22Rv1 (cell line): ENCODE measurements around the gene MEIOSIN.
"Not testable (repeated sequence)": the region's sequence is repeated elsewhere in the genome, so short reads cannot be mapped to it uniquely, and the experiment has no call there.

Experiments used
- H3K27ac ChIP-seq: fragments of 450-650 bp; 2 replicates; pipeline ENCODE4 v1.5.1; 2017
- CTCF ChIP-seq: fragments of 450-650 bp; IDR thresholded peaks from 2 replicates; pipeline ENCODE4 v1.5.1; 2017; ENCODE audit warnings: mild to moderate bottlenecking
- ZFX ChIP-seq: fragments of 450-650 bp; IDR thresholded peaks from 2 replicates; pipeline ENCODE4 v1.6.1; 2017; ENCODE audit warnings: antibody characterized with exemption, borderline replicate concordance

MEIOSIN gene

GRCh38 chr19:45733160-45733810, at the start of gene MEIOSIN:
TSS of gene MEIOSIN (plus strand) at chr19:45733439. CDS start at chr19:45735377, 1,938 bp downstream.
- TF ChIP-seq CTCF (no peak), ZFX (no peak)
- H3K27ac ChIP-seq: no peak within 1 kb of the TSS

GRCh38 chr19:45685045-45685444, 48.2 kb upstream of the MEIOSIN start:
- H3K27ac ChIP-seq: not testable (repeated sequence)

- TF ChIP-seq CTCF (no peak), ZFX (no peak)
- H3K27ac ChIP-seq: no peak overlapping the region
Observed at GRCh38 chr19:45687599-45687998, 45.6 kb upstream of the MEIOSIN start.

GRCh38 chr19:45691516-45692186, 41.6 kb upstream of the MEIOSIN start, which contains the start of gene SNRPD2:
TSS of gene SNRPD2 (minus strand) at chr19:45691953. CDS start at chr19:45691888, 65 bp downstream.
- TF ChIP-seq ZFX (no peak), CTCF (no peak)
- H3K27ac ChIP-seq: peak within 1 kb of the TSS; percentile 91

GRCh38 chr19:45692187-45693105, 40.8 kb upstream of the MEIOSIN start, which contains the start of gene QPCTL:
TSS of gene QPCTL (plus strand) at chr19:45692666. CDS start at chr19:45692704, 38 bp downstream.
- TF ChIP-seq ZFX (no peak), CTCF (no peak)
- peak within 1 kb of the TSS; percentile 91 for H3K27ac ChIP-seq

GRCh38 chr19:45693106-45693788, 40.0 kb upstream of the MEIOSIN start:
- peak overlapping the region; percentile 91 for H3K27ac ChIP-seq
- TF ChIP-seq ZFX (no peak), CTCF (peak; percentile 97)

GRCh38 chr19:45701676-45702075, 31.6 kb upstream of the MEIOSIN start:
- TF ChIP-seq CTCF: no peak
- TF ChIP-seq ZFX: no peak
- H3K27ac ChIP-seq: no peak overlapping the region
